GM19438 (cell line): ENCODE results near the gene FBP1.

ENCODE experiments used
- ATAC-seq: cut with Tn5 transposase; IDR thresholded peaks from one replicate; pipeline ENCODE4 v1.9.1; 2021; ENCODE audit warnings: low read depth; ENCODE audit not compliant: unreplicated experiment

The FBP1 gene

GRCh38 chr9:94657021-94657725 lies 17.9 kb upstream of the FBP1 start:
- no peak for ATAC-seq

- peak; percentile 98 for ATAC-seq
Observed at GRCh38 chr9:94656200-94656599, 16.9 kb upstream of the FBP1 start.

GRCh38 chr9:94655739-94656138 lies 16.4 kb upstream of the FBP1 start:
- ATAC-seq, result peak; percentile 25

GRCh38 chr9:94654165-94654894 lies 15.0 kb upstream of the FBP1 start:
- no peak for ATAC-seq

GRCh38 chr9:94650949-94651348 lies 11.6 kb upstream of the FBP1 start:
- ATAC-seq, result no peak

- ATAC-seq, result no peak
Observed at GRCh38 chr9:94649100-94649819, 9.9 kb upstream of the FBP1 start.

GRCh38 chr9:94648185-94648584 lies 8.9 kb upstream of the FBP1 start:
- no peak for ATAC-seq

- no peak for ATAC-seq
Observed at GRCh38 chr9:94645901-94646300, 6.6 kb upstream of the FBP1 start.

- ATAC-seq, result no peak
Observed at GRCh38 chr9:94644543-94644942, 5.2 kb upstream of the FBP1 start.

GRCh38 chr9:94643741-94644140 lies 4.4 kb upstream of the FBP1 start:
- ATAC-seq, result no peak

GRCh38 chr9:94643176-94643575 lies 3.9 kb upstream of the FBP1 start:
- ATAC-seq, result no peak

- no peak for ATAC-seq
Observed at GRCh38 chr9:94642501-94642900, 3.2 kb upstream of the FBP1 start.

GRCh38 chr9:94639999-94640376 lies 670 bp upstream of the FBP1 start:
- no peak for ATAC-seq

- no peak for ATAC-seq
Observed at GRCh38 chr9:94638335-94639060, 820 bp downstream of the FBP1 start.

- no peak for ATAC-seq
Observed at GRCh38 chr9:94632737-94633136, 6.6 kb downstream of the FBP1 start.

GRCh38 chr9:94631599-94631998 lies 7.7 kb downstream of the FBP1 start:
- ATAC-seq, result no peak

- ATAC-seq, result no peak
Observed at GRCh38 chr9:94630833-94631232, 8.5 kb downstream of the FBP1 start.

GRCh38 chr9:94630281-94630680 lies 9.0 kb downstream of the FBP1 start:
- no peak for ATAC-seq

GRCh38 chr9:94627287-94627686 lies 12.0 kb downstream of the FBP1 start:
- no peak for ATAC-seq

GRCh38 chr9:94625835-94626234 lies 13.5 kb downstream of the FBP1 start:
- no peak for ATAC-seq

- no peak for ATAC-seq
Observed at GRCh38 chr9:94624629-94625028, 14.7 kb downstream of the FBP1 start.
